Measurements from ENCODE around the gene ZSCAN16. TPM values are rescaled to one million over a fixed set of nuclear protein-coding genes. Genes with fewer than 3 reads are reported as not detected.

ZSCAN16 gene
- total and polyA plus RNA-seq, 2 of the 13 experiments (the other 11 are each of a cell fraction or from before 2014, with no cell fraction given) = 5.7 to 12.7 TPM

- no peak for TF ChIP-seq ARNT (IDR thresholded peaks at IDR 0.05)
- no peak for TF ChIP-seq ZNF660 (CRISPR knock-in tag; IDR thresholded peaks at IDR 0.05; ENCODE audit: borderline replicate concordance, low read depth)
- TF ChIP-seq SKIL (CRISPR knock-in tag; IDR thresholded peaks at IDR 0.05; ENCODE audit: borderline replicate concordance) = peak; percentile 52; the same call in 1 of the 2 replicates
- peak; percentile 99 for TF ChIP-seq SRY (CRISPR knock-in tag; IDR thresholded peaks at IDR 0.05)
- TF ChIP-seq HNF4G (IDR thresholded peaks at IDR 0.05; ENCODE audit: borderline replicate concordance, low read depth, low read length) = peak; percentile 32; the same call in 1 of the 2 replicates
- peak; percentile 75 for TF ChIP-seq HNF4G (CRISPR knock-in tag; IDR thresholded peaks at IDR 0.05; ENCODE audit: borderline replicate concordance, low read depth)
- TF ChIP-seq PHF20 (CRISPR knock-in tag; IDR thresholded peaks at IDR 0.05) = peak; percentile 98
- TF ChIP-seq DPF2 (CRISPR knock-in tag; IDR thresholded peaks at IDR 0.05; ENCODE audit: borderline replicate concordance, low read depth) = 0 out of 2 replicates have a peak, but pooled peaks have one; percentile 21
- TF ChIP-seq ZNF740 (CRISPR knock-in tag; IDR thresholded peaks at IDR 0.05) = peak; percentile 95
- TF ChIP-seq YEATS4 (CRISPR knock-in tag; IDR thresholded peaks at IDR 0.05; ENCODE audit: borderline replicate concordance) = peak; percentile 98
- TF ChIP-seq SNAPC2 (CRISPR knock-in tag; IDR thresholded peaks at IDR 0.05) = 0 out of 2 replicates have a peak, but pooled peaks have one; percentile 75
- TF ChIP-seq ZNF75D (CRISPR knock-in tag; IDR thresholded peaks at IDR 0.05; ENCODE audit: borderline replicate concordance) = no peak; the same call in 1 of the 2 replicates
- TF ChIP-seq, protein P1, sequence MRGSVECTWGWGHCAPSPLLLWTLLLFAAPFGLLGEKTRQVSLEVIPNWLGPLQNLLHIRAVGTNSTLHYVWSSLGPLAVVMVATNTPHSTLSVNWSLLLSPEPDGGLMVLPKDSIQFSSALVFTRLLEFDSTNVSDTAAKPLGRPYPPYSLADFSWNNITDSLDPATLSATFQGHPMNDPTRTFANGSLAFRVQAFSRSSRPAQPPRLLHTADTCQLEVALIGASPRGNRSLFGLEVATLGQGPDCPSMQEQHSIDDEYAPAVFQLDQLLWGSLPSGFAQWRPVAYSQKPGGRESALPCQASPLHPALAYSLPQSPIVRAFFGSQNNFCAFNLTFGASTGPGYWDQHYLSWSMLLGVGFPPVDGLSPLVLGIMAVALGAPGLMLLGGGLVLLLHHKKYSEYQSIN (CRISPR knock-in tag; IDR thresholded peaks at IDR 0.05; ENCODE audit: borderline replicate concordance) = no peak
- peak; percentile 62; the same call in 1 of the 2 replicates for TF ChIP-seq RCOR2 (CRISPR knock-in tag; IDR thresholded peaks at IDR 0.05)
- 0 out of 2 replicates have a peak, but pooled peaks have one; percentile 56 for TF ChIP-seq NR3C1 (CRISPR knock-in tag; IDR thresholded peaks at IDR 0.05)
- TF ChIP-seq MBNL3 (CRISPR knock-in tag; conservative IDR thresholded peaks at IDR 0.05) = no peak
- peak; percentile 91; the same call in 1 of the 2 replicates for TF ChIP-seq TFDP1 (CRISPR knock-in tag; IDR thresholded peaks at IDR 0.05; ENCODE audit: borderline replicate concordance)
- peak; percentile 74 for TF ChIP-seq BRF2 (CRISPR knock-in tag; IDR thresholded peaks at IDR 0.05)
- TF ChIP-seq YEATS2 (CRISPR knock-in tag; IDR thresholded peaks at IDR 0.05; ENCODE audit: borderline replicate concordance) = peak; percentile 98
- peak; percentile 95 for TF ChIP-seq SMAD3 (CRISPR knock-in tag; IDR thresholded peaks at IDR 0.05)
- TF ChIP-seq, protein P2, sequence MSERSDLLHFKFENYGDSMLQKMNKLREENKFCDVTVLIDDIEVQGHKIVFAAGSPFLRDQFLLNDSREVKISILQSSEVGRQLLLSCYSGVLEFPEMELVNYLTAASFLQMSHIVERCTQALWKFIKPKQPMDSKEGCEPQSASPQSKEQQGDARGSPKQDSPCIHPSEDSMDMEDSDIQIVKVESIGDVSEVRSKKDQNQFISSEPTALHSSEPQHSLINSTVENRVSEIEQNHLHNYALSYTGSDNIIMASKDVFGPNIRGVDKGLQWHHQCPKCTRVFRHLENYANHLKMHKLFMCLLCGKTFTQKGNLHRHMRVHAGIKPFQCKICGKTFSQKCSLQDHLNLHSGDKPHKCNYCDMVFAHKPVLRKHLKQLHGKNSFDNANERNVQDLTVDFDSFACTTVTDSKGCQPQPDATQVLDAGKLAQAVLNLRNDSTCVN (CRISPR knock-in tag; IDR thresholded peaks at IDR 0.05; ENCODE audit: borderline replicate concordance) = peak; percentile 81
- TF ChIP-seq ZNF367 (CRISPR knock-in tag; IDR thresholded peaks at IDR 0.05; ENCODE audit: borderline replicate concordance) = 0 out of 2 replicates have a peak, but pooled peaks have one; percentile 55
These were observed 17.3 kb downstream of the ZSCAN16 start, which contains the start of gene ZKSCAN8 (continued) for GRCh38 chr6:28141500-28142329.
